H9 (cell line): ENCODE results near the gene ATP1A3. TPM values are rescaled to one million over a fixed set of nuclear protein-coding genes. Genes with fewer than 3 reads are reported as not detected.

Source experiments
- DNase-seq: peaks from one replicate; pipeline ENCODE4 v3.0.0-alpha.2; 2017
- H2AFZ ChIP-seq: one replicate; pipeline ENCODE4 v1.6.1; 2013; ENCODE audit warnings: mild to moderate bottlenecking, low read length, control low read depth, moderate library complexity
- H2AK5ac ChIP-seq: 2 replicates; pipeline ENCODE4 v1.6.1; 2013; ENCODE audit warnings: low read length, control low read depth, mixed read lengths; ENCODE audit not compliant: insufficient read length
- H2BK120ac ChIP-seq: one replicate; pipeline ENCODE4 v1.6.1; 2013; ENCODE audit warnings: low read depth, mild to moderate bottlenecking, low read length, control low read depth, inconsistent platforms; ENCODE audit not compliant: poor library complexity, severe bottlenecking
- H2BK12ac ChIP-seq: 2 replicates; pipeline ENCODE4 v1.6.1; 2013; ENCODE audit warnings: low read length, control low read depth, mixed read lengths, low read depth; ENCODE audit not compliant: insufficient read length
- H2BK15ac ChIP-seq: 2 replicates; pipeline ENCODE4 v1.6.1; 2013; ENCODE audit warnings: low read depth, low read length, control low read depth
- H2BK20ac ChIP-seq: one replicate; pipeline ENCODE4 v1.6.1; 2013; ENCODE audit warnings: low read depth, mild to moderate bottlenecking, low read length, control low read depth, inconsistent platforms; ENCODE audit not compliant: poor library complexity, severe bottlenecking
- H2BK5ac ChIP-seq: 2 replicates; pipeline ENCODE4 v1.6.1; 2013; ENCODE audit warnings: low read length, control low read depth, mixed read lengths; ENCODE audit not compliant: insufficient read length
- H3K14ac ChIP-seq: 2 replicates; pipeline ENCODE4 v1.6.1; 2013; ENCODE audit warnings: low read length, control low read depth; ENCODE audit not compliant: insufficient read depth
- H3K18ac ChIP-seq: 2 replicates; pipeline ENCODE4 v1.6.1; 2013; ENCODE audit warnings: low read depth, mild to moderate bottlenecking, mixed read lengths, low read length, control low read depth; ENCODE audit not compliant: insufficient read length
- H3K23ac ChIP-seq: 2 replicates; pipeline ENCODE4 v1.6.1; 2013; ENCODE audit warnings: low read length, control low read depth, mixed read lengths, low read depth; ENCODE audit not compliant: insufficient read length
- H3K23me2 ChIP-seq: 2 replicates; pipeline ENCODE4 v1.6.1; 2013; ENCODE audit warnings: low read depth, mild to moderate bottlenecking, mixed read lengths, low read length, control low read depth; ENCODE audit not compliant: insufficient read length, poor library complexity, severe bottlenecking
- H3K27ac ChIP-seq: 2 replicates; pipeline ENCODE4 v1.5.1; 2013; ENCODE audit warnings: low read length, control low read depth, mixed read lengths, low read depth; ENCODE audit not compliant: insufficient read length
- H3K27me3 ChIP-seq: 2 replicates; pipeline ENCODE4 v1.6.1; 2013; ENCODE audit warnings: low read length, control low read depth, inconsistent platforms; ENCODE audit not compliant: insufficient read depth
- H3K4ac ChIP-seq: 2 replicates; pipeline ENCODE4 v1.6.1; 2013; ENCODE audit warnings: low read depth, mild to moderate bottlenecking, control low read depth, inconsistent platforms, low read length, moderate library complexity
- H3K4me1 ChIP-seq: 2 replicates; pipeline ENCODE4 v1.6.1; 2013; ENCODE audit warnings: low read length, control low read depth, inconsistent platforms; ENCODE audit not compliant: insufficient read depth
- H3K4me2 ChIP-seq: 2 replicates; pipeline ENCODE4 v1.6.1; 2013; ENCODE audit warnings: low read length, control low read depth, mixed read lengths; ENCODE audit not compliant: insufficient read length, insufficient read depth
- H3K56ac ChIP-seq: 2 replicates; pipeline ENCODE4 v1.6.1; 2013; ENCODE audit warnings: low read depth, mild to moderate bottlenecking, mixed read lengths, low read length, control low read depth; ENCODE audit not compliant: insufficient read length
- H3K79me1 ChIP-seq: 2 replicates; pipeline ENCODE4 v1.6.1; 2013; ENCODE audit warnings: low read depth, mild to moderate bottlenecking, moderate library complexity, low read length, control low read depth, inconsistent platforms; ENCODE audit not compliant: insufficient read depth, poor library complexity, severe bottlenecking
- H3K79me2 ChIP-seq: 2 replicates; pipeline ENCODE4 v1.6.1; 2013; ENCODE audit warnings: low read length, control low read depth, inconsistent platforms; ENCODE audit not compliant: insufficient read depth
- H3K9ac ChIP-seq: 2 replicates; pipeline ENCODE4 v1.6.1; 2013; ENCODE audit warnings: low read length, control low read depth, mixed read lengths; ENCODE audit not compliant: insufficient read length; ENCODE audit errors: extremely low read depth
- H3K9me3 ChIP-seq: one replicate; pipeline ENCODE4 v1.6.1; 2013; ENCODE audit warnings: low read depth, low read length, inconsistent platforms; ENCODE audit not compliant: control insufficient read depth
- H3T11ph ChIP-seq: one replicate; pipeline ENCODE4 v1.6.1; 2013; ENCODE audit warnings: mild to moderate bottlenecking, low read length, control low read depth, inconsistent platforms
- H4K20me1 ChIP-seq: one replicate; pipeline ENCODE4 v1.6.1; 2013; ENCODE audit not compliant: control insufficient read depth, insufficient read length, insufficient read depth
- H4K5ac ChIP-seq: 2 replicates; pipeline ENCODE4 v1.6.1; 2013; ENCODE audit warnings: low read depth, mild to moderate bottlenecking, mixed read lengths, low read length, control low read depth; ENCODE audit not compliant: insufficient read length
- H4K8ac ChIP-seq: replicated peaks from 2 replicates; pipeline ENCODE4 v1.6.1; 2013; ENCODE audit warnings: low read length, control low read depth, mixed read lengths, low read depth; ENCODE audit not compliant: insufficient read length
- H4K91ac ChIP-seq: 2 replicates; pipeline ENCODE4 v1.6.1; 2013; ENCODE audit warnings: low read depth, mild to moderate bottlenecking, moderate library complexity, mixed read lengths, low read length, control low read depth; ENCODE audit not compliant: insufficient read length
- H3K27ac Mint-ChIP-seq, 3 experiments: 2 replicates in 2 of 3; 3 replicates in 1 of 3; pipeline ENCODE4 v1.8.0; 2020 to 2021; ENCODE audit warnings: mixed read lengths in 3 of 3, mild to moderate bottlenecking in 1 of 3, moderate library complexity in 1 of 3
- H3K27me3 Mint-ChIP-seq: 2 replicates; pipeline ENCODE4 v1.8.0; 2021; ENCODE audit warnings: low read depth, mild to moderate bottlenecking, moderate library complexity, mixed read lengths
- H3K36me3 Mint-ChIP-seq, 3 experiments: 2 replicates in 2 of 3; 3 replicates in 1 of 3; pipeline ENCODE4 v1.8.0; 2020 to 2021; ENCODE audit warnings: low read depth in 3 of 3, mixed read lengths in 3 of 3; ENCODE audit not compliant: insufficient read depth in 1 of 3
- H3K4me1 Mint-ChIP-seq, 2 experiments: 2 replicates each; pipeline ENCODE4 v1.8.0; 2020; ENCODE audit warnings: mixed read lengths in 2 of 2
- H3K4me3 Mint-ChIP-seq, 2 experiments: 2 replicates in 1 of 2; 3 replicates in 1 of 2; pipeline ENCODE4 v1.8.0; 2020 to 2021; ENCODE audit warnings: mild to moderate bottlenecking in 2 of 2, mixed read lengths in 2 of 2, moderate library complexity in 1 of 2
- H3K9me3 Mint-ChIP-seq, 2 experiments: 2 replicates in 1 of 2; 3 replicates in 1 of 2; pipeline ENCODE4 v1.8.0; 2020; ENCODE audit warnings: mild to moderate bottlenecking in 2 of 2, mixed read lengths in 2 of 2, moderate library complexity in 1 of 2
- WGBS: extraction: QIAGEN DNeasy Blood & Tissue Kit; methylation state at CpG from one replicate; pipeline ENCODE4 v1.1.7; 2013; ENCODE audit warnings: missing lambda C conversion rate, low lambda C conversion rate, mixed read lengths; ENCODE audit not compliant: insufficient read length; ENCODE audit errors: extremely low coverage; 5-methylcytosine and 5-hydroxymethylcytosine counted together
- total RNA-seq: library from RNA; stranded (reverse); gene quantifications from 2 replicates; pipeline ENCODE4 v1.2.1, GENCODE V29; 2021
- TF ChIP-seq, protein P1 (sequence below): fragments of 200-600 bp; sonication (generic); conservative IDR thresholded peaks from 3 replicates; pipeline ENCODE4 v1.8.0; 2021; ENCODE audit warnings: antibody characterized with exemption, mild to moderate bottlenecking

The ATP1A3 gene
- total RNA-seq, 1 experiment from 2014 or later: 11.6 TPM

DNA sequence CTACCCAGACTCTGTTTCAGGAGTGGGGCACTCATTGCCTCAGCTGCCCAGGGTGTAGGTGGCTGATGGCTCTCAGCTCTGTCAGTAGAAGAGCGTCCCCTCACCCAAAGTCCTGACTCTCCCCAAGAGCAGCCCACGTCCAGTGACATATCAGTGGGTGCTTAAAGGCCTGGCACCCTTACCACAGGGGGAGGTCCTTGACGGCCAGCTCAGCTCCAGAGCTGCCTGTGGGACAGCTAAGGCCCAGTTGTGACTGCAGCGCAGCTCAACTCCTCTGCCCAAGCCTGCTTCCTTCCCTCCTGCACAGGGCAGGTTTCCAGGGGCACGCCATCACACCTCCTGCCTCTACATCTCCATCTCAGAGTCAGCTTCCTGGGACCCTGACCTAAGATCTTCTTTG, 43.6 kb upstream of the ATP1A3 start:
- H3K9me3 Mint-ChIP-seq: no peaks in the 10 kb centered on the region
- no peaks in the 10 kb centered on the region for H3K23me2 ChIP-seq
- no peak overlapping the region for H3K27ac Mint-ChIP-seq
- H3K56ac ChIP-seq: no peak overlapping the region
- H2BK120ac ChIP-seq: no peak overlapping the region
- no peaks in the 10 kb centered on the region for H3K79me1 ChIP-seq
- H3K9ac ChIP-seq: no peak overlapping the region
- H3K18ac ChIP-seq: no peak overlapping the region
- H3T11ph ChIP-seq: no peak overlapping the region
- peaks cover 35 to 62% (median 55%) of the 10 kb centered on the region in 3 experiments for H3K36me3 Mint-ChIP-seq
- peaks cover 1% of the 10 kb centered on the region; the same call in 1 of the 2 replicates for H3K4me1 ChIP-seq
- no peak overlapping the region for H3K27ac ChIP-seq
- TF ChIP-seq, protein P1, sequence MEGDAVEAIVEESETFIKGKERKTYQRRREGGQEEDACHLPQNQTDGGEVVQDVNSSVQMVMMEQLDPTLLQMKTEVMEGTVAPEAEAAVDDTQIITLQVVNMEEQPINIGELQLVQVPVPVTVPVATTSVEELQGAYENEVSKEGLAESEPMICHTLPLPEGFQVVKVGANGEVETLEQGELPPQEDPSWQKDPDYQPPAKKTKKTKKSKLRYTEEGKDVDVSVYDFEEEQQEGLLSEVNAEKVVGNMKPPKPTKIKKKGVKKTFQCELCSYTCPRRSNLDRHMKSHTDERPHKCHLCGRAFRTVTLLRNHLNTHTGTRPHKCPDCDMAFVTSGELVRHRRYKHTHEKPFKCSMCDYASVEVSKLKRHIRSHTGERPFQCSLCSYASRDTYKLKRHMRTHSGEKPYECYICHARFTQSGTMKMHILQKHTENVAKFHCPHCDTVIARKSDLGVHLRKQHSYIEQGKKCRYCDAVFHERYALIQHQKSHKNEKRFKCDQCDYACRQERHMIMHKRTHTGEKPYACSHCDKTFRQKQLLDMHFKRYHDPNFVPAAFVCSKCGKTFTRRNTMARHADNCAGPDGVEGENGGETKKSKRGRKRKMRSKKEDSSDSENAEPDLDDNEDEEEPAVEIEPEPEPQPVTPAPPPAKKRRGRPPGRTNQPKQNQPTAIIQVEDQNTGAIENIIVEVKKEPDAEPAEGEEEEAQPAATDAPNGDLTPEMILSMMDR: no peak
- H2AFZ ChIP-seq: no peak overlapping the region
- H2BK20ac ChIP-seq: no peak overlapping the region
- no peak overlapping the region for H4K5ac ChIP-seq
- H2BK15ac ChIP-seq: no peak overlapping the region
- H3K27me3 Mint-ChIP-seq: no peaks in the 10 kb centered on the region
- no peak overlapping the region for H2BK12ac ChIP-seq
- no peak overlapping the region for H3K23ac ChIP-seq
- no peak overlapping the region for H2BK5ac ChIP-seq
- H3K4me3 Mint-ChIP-seq: no peak overlapping the region
- H3K4me1 Mint-ChIP-seq: peaks cover 16 to 18% of the 10 kb centered on the region in 2 experiments
- H3K79me2 ChIP-seq: no peaks in the 10 kb centered on the region
- H3K27me3 ChIP-seq: no peaks in the 10 kb centered on the region
- H3K14ac ChIP-seq: no peak overlapping the region
- H4K8ac ChIP-seq: no peak overlapping the region
- H4K20me1 ChIP-seq: no peaks in the 10 kb centered on the region
- no peak overlapping the region for H4K91ac ChIP-seq
- H3K4ac ChIP-seq: no peak overlapping the region
- no peaks in the 10 kb centered on the region for H3K9me3 ChIP-seq
- no peak overlapping the region for H2AK5ac ChIP-seq
- no peak overlapping the region for H3K4me2 ChIP-seq
- no peak for DNase-seq
- no CpG with 5 or more reads among the region's 5 CpGs for WGBS
